Hindlimb muscle (tissue), 1 donor: ENCODE results near the gene ZNF436. TPM values are rescaled to one million over a fixed set of nuclear protein-coding genes. Genes with fewer than 3 reads are reported as not detected.

ENCODE experiments used
- DNase-seq: peaks from one replicate; pipeline ENCODE4 v3.0.0-alpha.2; 2013
- polyA plus RNA-seq: library from polyadenylated mRNA; unstranded; fragments of 120-200 nt; gene quantifications from one replicate; pipeline ENCODE4 v1.2.1, GENCODE V29; 2013; ENCODE audit not compliant: insufficient read length

Gene ZNF436
- polyA plus RNA-seq = 38.5 TPM

DNA sequence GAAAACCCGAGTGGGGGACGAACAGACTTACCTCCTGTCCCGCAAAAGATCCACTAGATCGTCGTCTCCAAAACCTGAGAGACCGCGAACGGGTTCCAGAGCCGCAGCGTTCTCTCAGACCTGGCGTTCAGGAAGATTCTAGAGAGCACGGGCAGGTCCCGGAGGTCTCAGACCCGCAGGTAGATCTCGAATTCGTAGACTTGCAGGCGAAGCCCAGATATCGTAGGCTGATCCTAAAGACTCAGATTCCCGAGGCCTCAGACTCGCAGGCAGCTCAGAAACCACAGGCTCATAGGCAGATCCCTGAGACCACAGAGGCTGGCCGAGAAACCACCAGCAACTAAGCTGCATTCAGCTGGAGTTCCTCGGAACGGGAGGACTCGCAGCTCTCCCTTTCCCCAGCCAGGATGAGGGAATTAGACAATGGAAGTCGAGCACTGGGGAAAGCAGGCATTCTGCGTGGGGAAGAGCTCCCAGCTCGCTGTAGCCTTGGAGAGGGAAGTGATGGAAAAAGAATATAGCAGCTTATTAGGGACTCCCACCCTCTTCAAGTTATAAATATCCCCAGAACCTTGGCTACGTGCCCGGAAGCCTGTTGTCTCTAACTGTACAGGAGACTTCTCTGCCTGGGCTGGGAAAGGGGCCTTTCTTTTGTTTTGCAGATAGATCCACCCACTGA is at the start of gene ZNF436:
Gene ZNF436, minus strand, starts transcription at position 502 of the 679 bp plus-strand sequence. CDS start 1,831 bp downstream, outside the sequence.
- peak; percentile 94 for DNase-seq

DNA sequence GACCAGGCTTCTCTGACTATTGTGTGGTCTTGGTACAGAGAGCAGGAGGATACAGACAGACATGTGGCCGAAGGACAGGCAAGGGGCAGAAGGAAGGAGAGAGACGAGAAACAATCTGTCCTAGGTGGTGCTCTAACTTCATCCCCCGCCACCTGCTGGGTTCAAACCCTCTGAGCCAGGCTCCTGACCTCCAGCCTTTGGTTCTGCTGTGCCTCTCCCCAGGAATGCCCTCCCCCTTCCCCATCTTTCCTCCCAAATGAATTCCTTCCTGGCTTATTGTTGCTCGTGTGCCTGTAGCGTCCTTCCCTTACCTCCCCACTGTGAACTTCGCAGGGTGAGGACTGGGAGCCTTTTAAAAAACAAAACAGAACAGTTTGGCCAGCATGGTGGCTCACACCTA is 49.5 kb upstream of the ZNF436 start:
- no peak for DNase-seq

DNA sequence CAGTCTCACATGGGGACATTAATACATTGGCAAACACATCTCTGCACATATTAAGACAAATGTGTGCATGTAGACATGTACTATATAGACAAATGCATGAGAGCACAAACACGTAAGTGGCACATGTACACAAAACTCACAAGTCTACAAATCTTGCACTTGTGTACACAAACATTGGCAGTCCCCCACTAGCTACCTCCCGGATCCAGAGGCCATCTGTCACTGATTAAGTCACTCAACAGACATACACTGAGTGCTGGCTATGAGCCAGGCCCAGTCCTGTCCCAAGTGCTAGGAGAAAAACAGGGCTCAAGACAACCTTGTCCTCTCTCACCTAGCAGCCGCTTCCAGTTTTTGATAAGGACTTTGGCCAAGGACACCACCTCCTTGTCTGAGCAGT is 47.9 kb upstream of the ZNF436 start:
- DNase-seq = no peak

DNA sequence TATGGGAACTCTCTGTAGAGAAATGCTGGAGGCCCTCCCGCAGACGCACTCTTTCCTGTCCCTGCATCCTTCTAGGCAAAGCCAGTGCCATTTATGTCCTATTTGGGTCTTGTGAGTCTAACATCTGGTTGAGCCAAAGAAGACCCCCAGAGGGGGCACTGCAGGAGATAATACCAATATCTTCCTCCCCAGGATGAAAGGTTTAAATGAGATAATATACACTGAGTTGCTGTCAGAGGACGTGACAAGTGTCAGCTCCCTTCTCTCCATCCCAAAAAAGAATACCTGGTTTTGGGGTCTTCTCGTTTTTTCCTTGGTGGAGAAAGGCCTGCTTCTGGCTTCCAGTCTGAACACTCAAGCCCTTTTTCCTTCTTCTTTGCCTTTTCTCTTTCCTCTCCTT is 47.3 kb upstream of the ZNF436 start:
- no peak for DNase-seq

DNA sequence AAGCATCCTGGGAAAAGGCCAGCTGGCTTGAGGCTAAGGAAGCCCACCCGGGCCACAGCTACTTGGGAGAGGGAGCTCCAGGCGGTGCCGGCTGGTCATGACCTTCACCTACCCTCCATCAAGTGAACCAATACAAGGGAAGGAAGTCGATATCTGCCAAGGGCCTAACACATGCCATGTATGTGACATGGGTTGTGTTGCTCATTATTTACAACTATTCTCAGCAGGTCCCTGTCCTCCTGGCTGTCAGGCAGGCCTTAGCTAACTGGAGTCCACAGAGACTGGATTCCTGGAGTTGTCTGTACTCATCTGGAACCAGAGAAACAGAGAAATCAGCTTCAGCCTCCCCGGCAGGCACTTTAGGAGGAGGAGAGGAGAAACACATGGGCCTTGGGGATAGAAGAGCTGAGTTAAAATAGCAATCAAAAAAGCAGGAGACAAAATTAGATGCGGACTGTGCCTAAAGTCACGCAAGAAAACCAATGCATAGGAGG is 39.2 kb upstream of the ZNF436 start:
- DNase-seq = no peak

DNA sequence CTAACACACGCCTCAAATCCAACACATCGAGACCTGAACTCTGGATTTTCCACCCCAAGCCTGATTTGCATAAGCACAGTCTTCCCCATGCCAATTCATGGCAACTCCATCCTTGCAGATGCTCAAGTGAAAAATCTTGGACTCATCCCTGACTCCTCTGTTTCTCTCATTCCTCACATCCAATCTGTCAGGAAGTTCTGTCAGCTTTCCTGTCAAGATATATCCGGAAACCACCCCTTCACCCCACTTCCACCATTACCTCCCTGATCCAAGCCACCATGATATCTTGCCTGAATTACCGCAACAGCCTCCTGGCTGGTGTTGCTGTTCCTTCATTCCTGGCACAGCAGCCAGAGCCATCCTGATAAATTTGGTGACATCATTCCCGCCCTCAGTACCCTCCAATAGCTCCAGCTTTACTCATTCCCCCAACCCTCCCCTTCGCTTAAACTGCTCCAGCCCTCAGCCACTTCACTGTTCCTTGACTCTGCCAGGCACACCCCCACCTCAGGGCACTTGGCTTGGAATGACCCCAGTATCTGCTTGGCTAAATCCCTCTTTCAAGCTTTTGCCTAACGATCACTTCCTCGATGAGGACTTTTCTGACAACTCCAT is 37.5 kb upstream of the ZNF436 start:
- no peak for DNase-seq

DNA sequence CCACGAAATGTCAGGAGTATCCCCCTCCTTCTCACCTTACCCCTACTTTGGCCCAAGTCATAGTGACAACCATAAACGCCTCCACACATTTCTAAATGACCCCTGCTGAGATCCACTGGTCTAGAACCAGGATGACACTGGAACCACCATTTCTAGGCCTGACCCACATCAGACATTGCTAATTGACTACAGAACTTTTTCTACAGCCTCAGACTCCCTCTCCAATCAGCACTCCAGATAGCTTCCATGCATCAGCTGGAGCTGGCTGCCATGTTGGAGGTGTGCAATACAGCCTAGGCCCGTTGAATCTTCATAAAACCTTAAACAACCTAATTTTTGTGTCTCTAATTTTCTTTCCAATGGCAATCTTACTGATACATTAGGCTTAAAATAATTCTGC is 36.3 kb upstream of the ZNF436 start:
- no peak for DNase-seq

DNA sequence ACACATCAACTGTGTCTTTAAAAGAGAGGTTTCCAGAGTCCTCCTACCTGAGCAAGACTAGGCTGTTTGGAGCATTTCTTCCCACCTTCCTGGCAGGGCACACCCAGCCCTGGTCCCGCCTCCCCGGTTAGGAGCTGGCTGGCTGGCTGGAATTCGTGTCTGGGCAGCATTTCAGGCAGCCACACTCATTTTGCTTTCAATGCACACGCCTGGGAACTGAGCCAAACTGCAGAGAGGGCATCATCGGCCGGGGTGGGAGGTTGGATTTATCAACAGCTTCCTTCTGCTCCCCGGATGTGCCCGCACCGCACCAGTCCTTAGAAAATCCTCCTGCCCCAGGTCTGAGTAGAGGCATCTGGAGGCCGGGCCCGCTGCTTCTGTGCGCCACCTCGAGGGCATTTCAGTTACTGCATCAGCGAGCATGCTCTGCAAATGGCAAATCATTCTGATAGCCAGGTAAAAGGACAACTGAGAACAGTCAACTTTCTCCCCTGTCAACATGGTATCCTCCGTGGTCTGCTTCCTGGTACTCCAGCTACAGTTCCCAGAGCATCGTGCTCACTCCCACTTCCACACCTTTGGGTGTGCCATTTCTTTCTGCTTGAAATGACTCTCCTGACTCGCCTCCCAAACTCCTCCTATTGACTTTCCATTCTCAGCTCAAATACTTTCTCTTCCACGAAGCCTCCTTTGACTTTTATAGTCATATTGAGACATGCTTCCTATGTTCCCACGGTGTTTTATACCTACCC is 34.3 kb upstream of the ZNF436 start:
- DNase-seq = peak; percentile 78

DNA sequence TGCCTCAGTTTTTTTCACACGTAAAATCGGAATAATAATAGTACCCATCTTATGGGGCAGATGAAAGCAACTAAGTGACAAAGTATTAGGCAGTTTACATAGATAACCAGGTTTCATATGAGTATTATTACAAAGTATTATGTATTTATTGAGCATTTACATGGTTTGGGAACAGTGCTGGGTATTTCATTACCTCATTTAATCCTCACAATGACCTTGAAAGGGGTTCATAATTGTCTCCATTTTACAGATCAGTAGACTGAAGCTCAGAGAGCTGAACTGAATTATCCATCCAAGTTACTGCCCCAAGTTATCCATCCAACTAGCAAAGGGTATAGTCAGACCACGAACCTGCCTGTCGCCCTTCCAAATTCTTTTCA is 33.7 kb upstream of the ZNF436 start:
- DNase-seq = no peak

DNA sequence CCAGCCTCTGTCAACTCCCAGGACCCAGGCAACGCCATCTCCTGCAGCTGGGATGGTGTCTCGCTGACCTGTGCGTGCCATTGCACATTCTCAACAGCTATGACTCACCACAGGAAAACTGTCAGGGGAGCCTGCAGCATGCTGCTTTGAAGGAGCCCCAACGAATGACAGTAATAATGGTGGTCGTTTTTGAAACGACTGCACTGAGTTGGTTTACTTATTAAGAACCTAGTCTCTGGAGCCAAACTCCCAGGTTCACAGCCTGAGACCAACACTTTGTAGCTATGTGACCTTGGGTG is 33.4 kb upstream of the ZNF436 start:
- DNase-seq = no peak

DNA sequence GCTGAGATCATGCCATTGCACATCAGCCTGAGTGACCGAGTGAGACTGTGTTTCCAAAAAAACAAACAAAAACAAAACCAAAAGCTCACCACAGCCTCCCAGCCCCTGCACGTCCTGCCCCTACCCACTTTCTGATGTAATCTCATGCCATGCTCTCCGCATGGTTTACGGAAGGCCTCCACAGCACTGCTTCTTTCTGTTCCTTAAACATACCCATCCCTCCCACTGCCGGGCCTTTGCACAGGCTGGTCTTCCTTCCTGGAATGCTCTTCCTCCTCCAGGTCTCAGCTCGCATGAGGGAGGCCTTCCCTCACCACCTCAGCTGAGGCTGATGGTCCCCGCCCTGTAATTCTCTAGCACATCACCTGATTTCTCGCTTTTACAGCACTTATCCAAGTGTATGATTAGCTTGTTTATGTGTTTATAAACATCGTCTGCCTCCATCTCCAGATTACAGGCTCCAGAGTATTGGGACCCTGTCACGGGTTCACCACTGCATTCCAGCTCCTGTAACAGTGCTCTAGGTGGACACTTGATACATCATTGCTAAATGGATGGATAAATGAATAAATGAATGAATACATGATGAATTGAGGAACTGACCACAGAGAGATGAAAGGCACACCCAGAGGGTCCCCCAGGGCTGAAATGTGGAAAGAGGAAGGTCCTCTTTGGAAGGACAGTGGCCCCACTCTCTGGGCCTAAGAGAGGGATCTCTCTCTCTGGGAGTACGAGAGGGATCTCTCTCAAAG is 32.8 kb upstream of the ZNF436 start:
- DNase-seq = no peak

DNA sequence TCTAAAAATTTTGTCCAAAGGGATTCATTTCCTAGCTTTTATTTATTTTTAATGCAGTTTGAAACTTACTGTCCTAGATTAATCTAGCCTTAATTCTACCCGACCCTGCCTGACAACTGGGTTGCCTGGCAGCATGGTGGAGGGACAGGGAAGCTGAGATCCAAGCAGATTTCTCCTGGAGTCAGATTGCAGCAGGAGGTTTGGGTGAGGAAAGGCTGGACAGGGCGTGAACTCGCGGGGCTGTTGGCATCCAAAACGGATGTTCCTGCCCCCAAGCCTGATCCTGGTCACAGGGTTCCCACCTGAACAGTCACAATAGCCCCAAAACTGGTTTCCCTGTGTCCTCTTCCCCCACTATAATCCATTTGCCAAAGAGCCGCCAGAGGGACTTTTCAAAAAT is 31.7 kb upstream of the ZNF436 start:
- DNase-seq = no peak

DNA sequence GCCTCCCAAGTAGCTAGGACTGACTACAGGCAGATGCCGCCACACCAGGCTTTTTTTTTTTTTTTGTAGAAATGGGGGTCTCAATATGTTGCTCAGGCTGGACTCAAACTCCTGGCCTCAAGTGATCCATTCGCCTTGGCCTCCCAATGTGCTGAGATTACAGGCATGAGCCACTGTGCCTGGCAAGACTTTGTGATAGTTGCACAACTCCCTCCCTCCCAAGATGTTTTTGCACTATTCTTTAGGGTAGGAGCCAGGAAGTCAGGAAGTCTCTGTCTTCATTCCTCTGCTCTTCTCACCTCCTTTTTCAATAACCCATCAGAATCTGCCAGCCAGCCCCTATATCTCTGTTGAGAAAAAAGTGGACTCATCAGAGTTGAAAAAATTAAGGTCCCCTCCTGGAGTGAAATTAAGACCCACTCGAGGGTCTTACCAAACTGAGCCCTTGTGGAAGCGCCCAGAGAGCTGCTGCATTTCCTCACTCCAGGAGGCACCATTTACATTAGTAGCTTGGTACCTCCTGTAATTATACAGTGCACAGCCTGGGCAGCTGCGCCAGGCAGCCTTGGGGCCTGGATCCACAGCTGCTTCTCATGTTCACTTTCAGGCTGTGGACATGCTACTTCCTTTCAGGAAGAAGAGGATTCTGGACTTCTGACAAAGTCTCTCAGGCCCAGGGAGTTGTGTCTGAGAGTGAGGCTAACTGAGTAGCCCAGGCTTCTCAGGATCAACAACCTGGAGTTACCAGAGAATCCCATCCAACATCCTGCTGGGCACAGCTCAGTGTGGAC is 30.9 kb upstream of the ZNF436 start:
- no peak for DNase-seq

DNA sequence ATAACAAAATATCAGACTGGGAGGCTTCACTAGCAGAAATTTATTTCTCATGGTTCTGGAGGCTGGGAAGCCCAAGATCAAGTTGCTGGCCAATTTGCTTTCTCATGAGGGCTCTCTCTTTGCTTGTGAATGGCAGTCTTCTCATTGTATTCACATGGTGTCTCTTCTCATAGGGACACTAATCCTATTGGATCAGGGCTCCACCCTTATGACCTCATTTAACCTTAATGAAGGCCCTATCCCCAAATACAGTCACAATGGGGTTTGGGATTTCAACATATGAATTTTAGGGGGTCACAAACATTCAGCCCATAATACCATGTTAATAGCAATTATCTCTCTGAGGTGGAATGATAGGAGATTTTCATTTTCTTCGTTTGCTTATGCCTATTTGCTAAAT is 29.6 kb upstream of the ZNF436 start:
- DNase-seq = no peak

DNA sequence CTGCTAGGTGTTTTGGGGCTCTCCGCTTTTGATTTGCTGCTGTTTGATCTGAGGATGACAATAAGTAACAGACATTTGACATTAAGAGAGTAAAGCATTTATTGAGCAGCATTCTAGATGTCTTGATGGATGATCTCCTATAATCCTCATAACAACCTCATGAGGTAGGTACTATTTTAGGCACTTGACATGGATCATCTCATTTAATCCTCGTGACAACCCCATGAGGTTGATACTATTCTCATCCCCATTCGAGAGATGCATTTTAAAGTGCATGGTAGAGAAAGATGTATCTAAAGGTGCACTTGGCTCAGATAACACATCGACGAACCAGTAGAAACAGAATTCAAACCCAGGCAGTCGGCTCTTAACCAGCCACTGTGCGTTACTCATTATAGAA is 28.3 kb upstream of the ZNF436 start:
- no peak for DNase-seq

DNA sequence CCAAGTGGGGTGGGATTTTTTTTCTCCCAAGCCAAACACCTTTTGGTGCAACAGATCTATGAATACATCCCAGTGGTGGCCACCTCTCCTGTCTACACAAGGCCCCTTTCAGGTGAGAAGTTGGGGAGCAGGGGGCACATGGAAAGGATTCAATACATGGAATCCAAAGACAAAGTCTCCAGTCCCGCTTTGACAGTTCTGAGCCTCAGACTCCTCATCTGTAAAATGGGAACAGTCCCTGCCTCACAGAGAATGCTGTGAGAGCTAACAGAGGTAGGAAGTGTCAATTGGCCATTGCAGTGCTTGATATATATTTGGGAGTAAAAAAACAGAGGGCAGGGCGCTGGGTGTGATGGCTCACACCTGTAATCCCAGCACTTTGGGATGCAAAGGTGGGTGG is 26.7 kb upstream of the ZNF436 start:
- DNase-seq = no peak

DNA sequence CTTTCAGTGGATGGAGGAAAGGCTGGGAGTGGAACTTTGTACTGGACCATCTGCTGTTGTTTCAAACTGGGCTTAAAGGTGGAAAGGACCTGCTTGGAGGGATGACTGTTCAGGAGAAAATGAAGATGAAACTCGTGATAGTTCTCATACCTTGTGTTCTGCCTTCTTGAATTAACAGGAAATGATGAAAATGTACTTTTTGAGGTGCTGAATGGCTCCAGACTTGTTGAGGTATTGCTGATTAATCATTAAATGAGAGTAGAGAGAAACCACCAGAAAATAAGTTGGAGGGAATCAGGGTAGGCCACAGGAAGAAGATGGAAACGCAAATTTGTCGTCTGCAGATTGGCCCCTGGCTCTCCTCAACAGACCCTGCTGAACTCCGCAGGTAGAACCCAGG is 26.2 kb upstream of the ZNF436 start:
- DNase-seq = no peak

DNA sequence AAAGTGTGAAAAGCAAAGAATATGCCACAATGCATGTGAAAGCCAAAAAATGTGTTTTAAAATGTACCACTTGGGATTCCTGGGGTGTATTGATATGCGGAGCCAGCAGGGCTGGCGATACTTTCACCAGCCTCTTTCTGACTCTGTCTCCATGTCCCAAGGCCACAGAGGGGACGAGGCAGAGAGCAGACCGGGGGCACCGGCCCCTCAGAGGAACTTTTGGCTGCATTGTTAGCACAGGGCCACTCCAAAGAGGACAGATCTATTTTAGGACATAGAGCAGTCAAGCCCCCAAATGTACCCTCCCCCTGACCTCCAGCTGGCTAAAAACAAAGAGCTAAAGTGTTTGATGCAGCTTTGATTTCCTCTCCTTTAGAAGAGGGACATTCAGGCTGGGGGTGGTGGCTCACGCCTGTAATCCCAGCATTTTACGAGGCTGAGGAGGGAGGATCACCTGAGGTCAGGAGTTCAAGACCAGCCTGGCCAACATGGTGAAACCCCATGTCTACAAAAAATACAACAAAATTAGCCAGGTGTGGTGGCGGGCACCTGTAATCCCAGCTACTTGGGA is 25.6 kb upstream of the ZNF436 start:
- no peak for DNase-seq

DNA sequence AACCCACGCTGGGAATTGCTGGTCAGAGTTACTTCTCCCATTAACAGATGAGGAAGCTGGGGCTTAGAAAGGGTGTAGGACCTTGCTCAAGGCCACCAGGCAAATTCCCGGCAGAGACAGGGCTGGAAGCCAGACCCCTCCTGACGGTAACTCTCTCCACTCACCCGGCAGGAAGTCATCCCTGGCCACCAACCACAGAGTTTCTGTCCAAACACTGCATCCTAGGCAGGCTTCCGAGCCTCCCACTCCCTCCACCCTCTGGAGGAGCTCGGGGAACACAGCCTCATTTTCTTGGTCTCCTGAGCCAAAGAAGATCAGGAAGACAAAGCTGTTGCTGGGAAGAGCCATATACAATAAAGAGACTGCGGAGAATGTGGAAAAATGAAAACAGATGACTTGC is 25.0 kb upstream of the ZNF436 start:
- DNase-seq = peak; percentile 83

DNA sequence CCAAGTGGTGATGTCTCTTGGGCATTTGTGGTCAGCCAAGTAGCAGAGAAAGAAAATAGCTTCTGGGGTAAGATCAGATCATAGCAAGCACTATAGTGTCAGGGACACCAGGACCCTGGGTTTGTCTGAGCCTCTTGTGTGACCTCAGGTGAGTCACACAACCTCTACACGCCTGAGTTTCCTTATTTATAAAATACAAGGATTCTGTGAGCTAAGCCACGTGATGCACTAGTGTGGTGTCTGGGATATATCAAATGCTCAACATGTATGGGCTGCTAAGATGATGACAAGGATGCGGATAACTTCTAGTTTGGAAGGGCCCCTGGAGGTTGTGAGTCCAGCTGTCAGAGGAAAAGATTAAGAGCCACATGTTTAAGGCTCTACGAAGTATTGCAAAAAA is 24.5 kb upstream of the ZNF436 start:
- peak; percentile 67 for DNase-seq

DNA sequence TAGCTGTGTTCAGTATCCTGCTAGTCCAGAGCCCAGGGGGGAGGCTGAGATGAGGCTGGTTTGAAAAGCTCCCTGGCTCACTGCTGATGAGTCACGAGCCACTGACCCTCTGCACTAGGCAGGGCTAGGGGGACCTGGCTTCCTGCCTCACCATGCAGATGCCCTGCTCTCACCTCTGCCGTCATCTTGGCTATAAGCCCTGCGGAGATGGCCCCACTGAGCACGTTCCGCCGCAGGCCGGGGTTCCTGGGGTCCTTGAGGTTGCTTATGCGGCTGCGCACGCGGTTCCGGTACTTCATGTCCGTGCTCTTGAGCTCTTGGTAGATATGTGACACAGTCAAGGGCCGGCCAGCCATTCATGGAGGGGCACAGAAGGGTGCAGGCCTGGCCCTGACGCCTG is 24.1 kb upstream of the ZNF436 start:
- no peak for DNase-seq
